Activated CD4-positive, alpha-beta memory T cell treated with anti-CD3 and anti-CD28 coated beads for 36 hours (primary cell): ENCODE data around the gene METTL14. TPM values are rescaled to one million over a fixed set of nuclear protein-coding genes. Genes with fewer than 3 reads are reported as not detected.

Source experiments
- CTCF ChIA-PET: fragments of 350-600 bp; sonication (Branson Sonifier 250); formaldehyde crosslinking; loops from one replicate; lab custom pipeline; 2021; ENCODE audit warnings: antibody characterized with exemption, inconsistent platforms; lab: Charles Lee
- POLR2A ChIA-PET: fragments of 350-600 bp; sonication (Branson Sonifier 250); formaldehyde crosslinking; loops from one replicate; lab custom pipeline; 2021; ENCODE audit warnings: antibody characterized with exemption; lab: Charles Lee
- DNase-seq: peaks from one replicate; pipeline ENCODE4 v3.0.0-alpha.2; 2020
- H3K27ac Mint-ChIP-seq: one replicate; pipeline ENCODE4 v1.8.0; 2021; ENCODE audit warnings: mixed read lengths
- H3K27me3 Mint-ChIP-seq: one replicate; pipeline ENCODE4 v1.8.0; 2021; ENCODE audit warnings: mixed read lengths
- H3K36me3 Mint-ChIP-seq: one replicate; pipeline ENCODE4 v1.8.0; 2021; ENCODE audit warnings: mixed read lengths
- H3K4me1 Mint-ChIP-seq: one replicate; pipeline ENCODE4 v1.8.0; 2021; ENCODE audit warnings: low read depth, mixed read lengths
- H3K4me3 Mint-ChIP-seq: one replicate; pipeline ENCODE4 v1.8.0; 2021; ENCODE audit warnings: mild to moderate bottlenecking, mixed read lengths
- H3K9me3 Mint-ChIP-seq: one replicate; pipeline ENCODE4 v1.8.0; 2021; ENCODE audit warnings: mixed read lengths
- intact Hi-C: fragments of 100-400 bp; cut with micrococcal nuclease; formaldehyde crosslinking; loops from one replicate; pipeline ENCODE4 v1.15.1; 2023
- total RNA-seq, 2 experiments: library from RNA; stranded (reverse); gene quantifications; one replicate each; pipeline ENCODE4 v1.2.3, GENCODE V29; 2021

METTL14 gene
- total RNA-seq, 2 experiments from 2014 or later, result 39.8 to 48.3 TPM

DNA sequence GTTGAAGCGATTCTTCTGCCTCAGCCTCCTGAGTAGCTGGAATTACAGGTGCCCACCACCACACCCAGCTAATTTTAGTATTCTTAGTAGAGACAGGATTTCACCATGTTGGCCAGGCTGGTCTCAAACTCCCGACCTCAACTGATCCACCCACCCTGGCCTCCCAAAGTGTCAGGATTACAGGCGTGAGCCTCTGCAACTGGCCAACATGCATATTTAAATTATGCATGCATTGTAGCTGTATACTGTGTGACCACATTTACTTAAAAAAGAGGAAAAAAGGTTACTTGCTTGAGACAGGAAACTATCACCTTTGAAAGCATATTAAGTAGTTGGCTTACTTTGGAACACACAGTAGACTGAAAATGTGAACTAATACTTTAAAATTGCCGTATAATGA is 29.5 kb downstream of the METTL14 start:
- POLR2A ChIA-PET, result no interaction called here

DNA sequence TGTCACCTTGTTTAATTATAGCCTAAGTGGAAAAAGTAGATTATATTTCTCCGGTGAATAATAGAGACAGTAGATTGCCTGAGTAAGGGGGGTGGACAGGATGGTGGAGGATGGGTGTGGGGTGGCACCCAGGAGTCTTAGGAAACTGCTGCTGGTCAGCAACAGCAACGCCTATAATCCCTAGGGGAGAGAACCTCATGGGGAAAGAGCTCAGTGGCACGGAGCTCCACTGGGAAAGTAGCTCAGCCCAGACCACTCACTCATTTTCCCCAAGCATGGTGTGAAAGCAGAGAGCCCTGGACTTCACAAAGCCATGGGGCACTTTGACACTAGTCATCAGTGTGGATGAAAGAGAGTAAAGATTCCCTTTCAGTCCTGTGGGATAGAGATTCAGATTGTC is 31.1 kb downstream of the METTL14 start:
- no peak overlapping the region for H3K27ac Mint-ChIP-seq
- CTCF ChIA-PET, result no interaction called here
- intact Hi-C loops, result no loop called here
- H3K9me3 Mint-ChIP-seq, result no peaks in the 10 kb centered on the region
- POLR2A ChIA-PET, result no interaction called here
- no peaks in the 10 kb centered on the region for H3K27me3 Mint-ChIP-seq
- H3K36me3 Mint-ChIP-seq, result peaks cover 8% of the 10 kb centered on the region
- H3K4me1 Mint-ChIP-seq, result peaks cover 16% of the 10 kb centered on the region
- H3K4me3 Mint-ChIP-seq, result no peak overlapping the region
- DNase-seq, result no peak

More for the DNA sequence above, 29.5 kb downstream of the METTL14 start:
- no peak overlapping the region for H3K27ac Mint-ChIP-seq
- intact Hi-C loops, result no loop called here
- H3K9me3 Mint-ChIP-seq, result no peaks in the 10 kb centered on the region
- no peak overlapping the region for H3K4me3 Mint-ChIP-seq
- peaks cover 18% of the 10 kb centered on the region for H3K36me3 Mint-ChIP-seq
- H3K27me3 Mint-ChIP-seq, result no peaks in the 10 kb centered on the region
- peaks cover 16% of the 10 kb centered on the region for H3K4me1 Mint-ChIP-seq
- CTCF ChIA-PET, result no interaction called here
- DNase-seq, result no peak

DNA sequence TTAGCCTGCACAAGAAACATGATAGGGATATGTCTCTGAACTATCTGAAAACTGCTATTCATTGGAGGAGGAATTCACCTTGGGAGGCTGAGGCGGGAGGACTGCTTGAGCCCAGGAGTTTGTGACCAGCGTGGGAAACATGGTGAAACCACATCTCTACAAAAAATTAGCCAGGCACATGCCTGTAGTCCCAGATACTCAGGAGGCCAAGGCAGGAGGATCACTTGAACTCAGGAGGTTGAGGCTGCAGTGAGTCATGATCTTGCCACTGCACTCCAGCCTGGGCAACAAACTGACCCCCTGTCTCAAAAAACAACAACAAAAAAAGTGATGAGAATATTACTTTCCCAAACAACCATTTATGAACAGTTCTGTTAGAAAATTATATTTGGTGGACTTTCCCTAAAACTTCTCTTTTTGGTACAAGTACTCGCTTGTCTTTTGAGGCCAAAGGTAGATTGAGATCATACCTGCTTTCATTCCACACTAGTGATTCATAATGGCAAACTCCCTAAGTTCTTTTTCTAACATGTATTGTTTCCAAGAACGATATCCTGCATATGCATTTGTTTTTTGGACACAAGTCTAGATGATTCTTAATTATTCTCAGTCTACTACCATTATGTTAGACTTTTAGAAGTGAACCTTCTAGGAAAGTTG is 33.4 kb downstream of the METTL14 start:
- Mint-ChIP-seq H3K4me1 (no peaks in the 10 kb centered on the region), H3K27ac (no peak overlapping the region), H3K9me3 (no peaks in the 10 kb centered on the region), H3K4me3 (no peak overlapping the region), H3K27me3 (no peaks in the 10 kb centered on the region), H3K36me3 (peaks cover 8% of the 10 kb centered on the region)
- CTCF ChIA-PET, result no interaction called here
- DNase-seq, result no peak
- POLR2A ChIA-PET, result no interaction called here
- intact Hi-C loops, result no loop called here

DNA sequence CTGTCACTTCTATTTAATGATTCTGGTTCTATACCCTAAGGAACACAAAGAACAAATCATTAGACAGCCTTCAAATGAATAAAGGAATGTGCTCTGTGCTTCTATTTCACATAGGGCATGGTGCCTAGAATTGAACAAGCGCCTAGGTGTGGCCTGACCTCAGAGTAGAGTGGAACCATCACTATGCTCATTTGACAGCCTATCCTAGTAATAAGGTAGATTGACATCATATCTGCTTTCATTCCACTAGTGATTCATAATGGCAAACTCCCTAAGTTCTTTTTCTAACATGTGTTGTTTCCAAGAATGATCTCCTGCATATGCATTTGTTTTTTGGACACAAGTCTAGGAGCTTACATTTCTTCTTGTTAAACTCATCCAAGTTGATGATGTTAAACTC is 36.6 kb downstream of the METTL14 start:
- Mint-ChIP-seq H3K4me1 (no peaks in the 10 kb centered on the region), H3K4me3 (no peak overlapping the region), H3K27ac (no peak overlapping the region), H3K9me3 (no peaks in the 10 kb centered on the region), H3K36me3 (peaks cover 20% of the 10 kb centered on the region), H3K27me3 (no peaks in the 10 kb centered on the region)
- ChIA-PET CTCF (no interaction called here), POLR2A (no interaction called here)
- DNase-seq, result no peak
- intact Hi-C loops, result no loop called here

DNA sequence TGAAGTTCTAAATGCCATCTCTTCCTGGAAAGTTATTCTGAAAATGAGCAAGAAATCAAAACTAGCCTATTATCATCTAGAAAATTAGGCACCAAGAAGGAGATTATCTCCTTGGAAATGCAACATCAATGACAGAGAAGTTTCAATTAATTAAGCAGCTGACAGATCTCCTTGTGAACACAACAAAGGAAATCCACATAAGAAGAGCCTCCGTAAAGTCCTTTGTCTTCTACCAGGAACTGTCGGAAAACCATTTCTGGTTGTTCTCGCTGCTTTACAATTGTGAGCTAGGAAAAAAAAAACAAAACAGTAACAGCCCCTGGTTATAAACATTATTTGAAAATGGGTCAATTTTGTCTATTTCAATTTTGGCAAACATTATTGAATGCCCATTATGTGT is 38.2 kb downstream of the METTL14 start:
- intact Hi-C loops, result no loop called here
- POLR2A ChIA-PET, result interaction anchor here (0.7 kb wide), 1 partner anchor 9 kb away, joined by 3 read pairs; no protein-coding TSS in a partner anchor
- Mint-ChIP-seq H3K9me3 (no peaks in the 10 kb centered on the region), H3K36me3 (peaks cover 24% of the 10 kb centered on the region), H3K4me3 (no peak overlapping the region), H3K27me3 (no peaks in the 10 kb centered on the region), H3K4me1 (no peaks in the 10 kb centered on the region), H3K27ac (no peak overlapping the region)
- CTCF ChIA-PET, result no interaction called here
- no peak for DNase-seq

DNA sequence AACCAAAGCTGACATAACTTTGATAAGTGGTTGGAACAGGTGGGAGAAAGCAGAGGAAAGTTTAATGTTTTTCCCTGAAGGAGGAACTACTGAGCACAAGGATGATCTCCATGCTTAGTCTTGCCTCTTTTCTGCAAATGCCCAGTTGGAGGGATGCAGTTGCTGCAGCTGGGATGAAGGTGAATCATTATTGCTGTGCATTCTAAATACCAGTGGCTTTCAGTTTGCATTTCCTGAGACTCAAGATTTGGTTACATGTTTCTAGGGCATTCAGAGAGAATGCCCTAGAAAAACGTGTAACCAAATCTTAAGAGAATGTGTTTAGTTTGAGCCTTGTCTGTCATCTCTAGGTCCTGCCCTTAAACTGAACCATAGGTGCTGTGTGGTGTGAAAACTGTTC is 42.2 kb downstream of the METTL14 start:
- intact Hi-C loops, result no loop called here
- CTCF ChIA-PET, result no interaction called here
- DNase-seq, result no peak
- POLR2A ChIA-PET, result no interaction called here
- H3K36me3 Mint-ChIP-seq, result peaks cover 29% of the 10 kb centered on the region
- no peaks in the 10 kb centered on the region for H3K27me3 Mint-ChIP-seq
- H3K9me3 Mint-ChIP-seq, result no peaks in the 10 kb centered on the region
- no peak overlapping the region for H3K27ac Mint-ChIP-seq
- H3K4me3 Mint-ChIP-seq, result no peak overlapping the region
- peaks cover 8% of the 10 kb centered on the region for H3K4me1 Mint-ChIP-seq

DNA sequence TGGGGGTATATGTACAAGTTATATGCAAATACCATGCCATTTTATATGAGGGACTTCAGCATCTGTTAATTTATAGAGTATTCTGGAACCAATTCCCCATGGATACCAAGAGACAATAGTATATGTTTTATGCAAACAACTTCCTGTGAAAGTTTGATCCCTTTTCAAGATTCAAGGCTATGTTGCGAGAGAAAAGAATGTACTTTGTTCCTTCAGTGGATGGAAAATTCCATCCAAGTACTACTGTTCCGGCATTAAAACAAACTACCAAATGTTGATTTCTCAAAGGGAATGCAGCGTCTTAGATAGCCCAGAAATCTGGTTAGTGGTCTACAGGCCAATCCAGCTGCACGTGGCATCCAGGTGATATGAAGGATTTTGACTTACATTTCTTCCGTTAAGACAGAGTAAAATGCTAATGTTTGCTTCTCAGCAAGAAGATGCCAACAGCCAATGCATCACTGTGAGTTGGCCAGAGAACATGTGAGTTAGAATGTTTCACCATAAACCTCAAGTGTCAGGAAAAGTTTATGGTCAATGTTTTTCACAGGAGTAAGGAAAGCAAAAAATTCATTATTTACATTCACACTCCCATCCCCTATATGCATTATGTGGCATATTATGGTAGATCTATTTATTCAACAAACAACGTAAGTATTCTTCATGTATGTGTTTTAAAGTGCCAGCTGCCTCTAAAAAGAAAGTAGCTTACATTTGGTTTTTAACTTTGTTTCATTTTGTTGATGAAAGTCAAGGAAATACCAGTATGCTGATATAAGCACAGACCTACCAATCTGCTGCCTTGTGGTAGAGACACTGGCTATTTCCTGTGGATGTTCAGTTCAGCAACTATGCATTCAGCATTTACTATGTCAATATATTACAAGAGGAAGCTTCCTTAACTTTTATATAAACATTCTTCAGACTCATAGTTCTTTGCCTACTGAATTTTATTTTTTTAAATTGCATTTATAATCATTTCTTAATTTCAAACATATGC is 44.4 kb downstream of the METTL14 start:
- Mint-ChIP-seq H3K27me3 (no peaks in the 10 kb centered on the region), H3K27ac (no peak overlapping the region), H3K4me1 (peaks cover 8% of the 10 kb centered on the region), H3K36me3 (peaks cover 32% of the 10 kb centered on the region), H3K9me3 (no peaks in the 10 kb centered on the region), H3K4me3 (no peak overlapping the region)
- intact Hi-C loops, result no loop called here
- POLR2A ChIA-PET, result no interaction called here
- CTCF ChIA-PET, result no interaction called here
- DNase-seq, result no peak

DNA sequence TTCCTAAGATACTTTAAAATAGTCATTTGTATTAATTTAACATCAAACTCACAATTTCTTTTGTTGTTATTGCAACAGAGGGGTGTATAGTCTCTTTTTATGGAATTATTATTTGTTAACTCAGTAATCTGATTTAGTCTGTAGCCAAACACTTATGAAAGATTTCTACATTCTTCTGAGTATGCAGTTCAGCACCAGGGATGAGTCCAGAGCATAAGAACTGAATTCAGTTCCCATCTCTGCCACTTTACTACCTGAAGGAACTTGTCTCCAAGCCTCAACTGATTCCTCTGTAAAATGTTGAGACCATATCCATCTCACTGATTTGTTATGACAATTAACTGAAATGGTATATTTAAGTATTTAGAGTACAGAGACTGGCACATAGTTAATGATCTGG is 45.5 kb downstream of the METTL14 start:
- POLR2A ChIA-PET, result no interaction called here
- H3K27ac Mint-ChIP-seq, result no peak overlapping the region

DNA sequence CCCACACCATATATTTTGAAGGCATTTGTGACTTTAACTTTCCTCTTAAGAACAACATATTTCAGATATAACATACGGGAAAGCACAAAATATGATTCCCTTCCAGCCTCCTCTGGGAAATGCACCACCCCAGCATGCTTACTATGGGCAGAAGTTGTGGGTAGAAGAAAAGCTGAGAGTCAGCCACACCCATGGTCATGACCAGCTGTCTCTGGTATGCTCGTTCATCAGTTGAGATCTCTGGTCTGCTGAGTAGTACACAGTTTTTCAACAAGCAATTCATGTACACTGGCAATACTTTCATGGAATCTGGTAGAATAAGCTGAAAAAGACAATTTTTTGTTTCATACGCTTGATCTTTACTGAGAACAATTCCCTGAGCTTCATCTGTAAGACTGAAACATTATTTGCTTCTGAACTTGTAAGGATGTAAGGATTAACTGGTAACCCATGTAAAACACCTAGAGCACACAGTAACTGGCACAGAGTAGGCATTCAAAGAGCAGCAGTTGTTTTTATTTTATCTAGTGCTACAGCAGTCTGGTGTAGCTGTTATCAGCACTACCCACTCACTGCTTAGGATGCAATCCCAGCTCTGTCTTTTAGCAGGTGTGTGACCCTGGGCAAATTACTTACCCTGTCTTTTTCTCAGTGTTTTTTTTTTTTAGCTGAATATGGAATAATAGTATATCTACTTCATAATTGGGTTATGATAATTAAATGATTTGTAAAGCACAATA is 47.6 kb downstream of the METTL14 start:
- H3K4me3 Mint-ChIP-seq, result no peak overlapping the region

More for the DNA sequence above, 45.5 kb downstream of the METTL14 start:
- H3K9me3 Mint-ChIP-seq, result no peaks in the 10 kb centered on the region
- intact Hi-C loops, result no loop called here
- CTCF ChIA-PET, result interaction anchor here (0.7 kb wide), 1 partner anchor 8 kb away, joined by 4 read pairs; no protein-coding TSS in a partner anchor
- H3K36me3 Mint-ChIP-seq, result peaks cover 27% of the 10 kb centered on the region
- no peaks in the 10 kb centered on the region for H3K27me3 Mint-ChIP-seq
- DNase-seq, result no peak
- H3K4me3 Mint-ChIP-seq, result no peak overlapping the region
- H3K4me1 Mint-ChIP-seq, result peaks cover 8% of the 10 kb centered on the region

DNA sequence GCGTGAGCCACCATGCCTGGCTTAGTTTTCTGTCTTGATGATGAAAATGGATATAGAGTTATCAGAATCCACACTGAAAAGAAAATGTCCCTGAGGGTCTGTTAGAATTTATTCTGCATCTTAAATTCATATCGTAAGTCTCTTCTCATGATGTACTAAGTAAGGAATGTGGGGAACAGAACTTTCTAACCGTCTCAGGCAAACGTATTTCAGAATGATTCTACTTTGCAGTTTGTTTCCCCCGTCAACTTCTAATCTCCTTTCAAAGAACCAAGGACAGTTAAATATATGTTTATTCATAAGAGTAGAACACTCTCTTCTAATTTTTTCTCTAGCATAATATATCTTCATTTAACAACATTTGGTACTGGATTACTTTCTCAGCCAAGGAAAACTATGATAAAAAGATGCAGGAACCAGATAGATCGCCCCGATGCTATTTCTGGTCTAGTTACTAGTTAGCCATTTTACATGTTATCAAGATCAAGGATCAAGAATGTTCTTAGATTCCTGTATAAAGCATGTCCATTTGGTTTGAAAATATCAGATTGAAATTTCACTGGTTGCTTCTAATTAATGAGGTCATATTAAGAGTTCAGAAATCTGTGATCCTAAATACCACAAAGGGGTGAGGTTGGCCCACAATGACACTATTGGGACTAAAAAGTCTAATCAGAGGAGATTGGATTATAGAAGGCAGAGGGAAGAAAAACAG is 49.5 kb downstream of the METTL14 start:
- DNase-seq, result no peak
- intact Hi-C loops, result no loop called here
- ChIA-PET CTCF (interaction anchor here (0.7 kb wide), 1 partner anchor 15 kb away, joined by 3 read pairs; no protein-coding TSS in a partner anchor), POLR2A (no interaction called here)
- Mint-ChIP-seq H3K4me3 (no peak overlapping the region), H3K4me1 (peaks cover 3% of the 10 kb centered on the region), H3K27me3 (no peaks in the 10 kb centered on the region), H3K27ac (no peak overlapping the region), H3K9me3 (no peaks in the 10 kb centered on the region), H3K36me3 (peaks cover 21% of the 10 kb centered on the region)

More for the DNA sequence above, 47.6 kb downstream of the METTL14 start:
- Mint-ChIP-seq H3K9me3 (no peaks in the 10 kb centered on the region), H3K36me3 (peaks cover 22% of the 10 kb centered on the region), H3K27me3 (no peaks in the 10 kb centered on the region), H3K4me1 (peaks cover 8% of the 10 kb centered on the region), H3K27ac (no peak overlapping the region)
- intact Hi-C loops, result no loop called here
- no peak for DNase-seq
- ChIA-PET CTCF (no interaction called here), POLR2A (interaction anchor here (0.9 kb wide), 1 partner anchor 10 kb away, joined by 3 read pairs; no protein-coding TSS in a partner anchor)

DNA sequence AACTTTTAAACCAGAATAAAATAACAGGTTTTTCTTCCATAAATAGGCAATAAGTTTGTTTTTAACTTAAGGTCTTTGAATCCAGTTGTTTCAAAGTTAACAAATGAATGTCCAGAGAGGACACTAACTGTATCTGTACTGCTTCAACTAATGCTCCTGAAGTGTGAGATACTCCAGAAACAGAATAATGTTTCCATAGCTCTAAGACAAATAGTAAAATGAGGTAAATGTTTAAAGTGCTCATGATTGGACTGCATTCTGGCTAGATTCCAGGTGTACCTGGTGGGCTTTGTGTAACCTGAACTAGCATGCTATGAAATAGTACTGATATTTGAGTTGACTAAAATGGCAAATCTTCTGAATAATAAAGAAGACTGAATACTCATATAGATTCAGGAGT is 51.7 kb downstream of the METTL14 start:
- POLR2A ChIA-PET, result no interaction called here
- no peak for DNase-seq
- Mint-ChIP-seq H3K4me1 (no peaks in the 10 kb centered on the region), H3K27me3 (no peaks in the 10 kb centered on the region), H3K4me3 (no peak overlapping the region), H3K9me3 (no peaks in the 10 kb centered on the region), H3K36me3 (peaks cover 26% of the 10 kb centered on the region), H3K27ac (no peak overlapping the region)
- CTCF ChIA-PET, result no interaction called here
- intact Hi-C loops, result no loop called here
